GM19023 (cell line): ENCODE results near the gene ARL8A.

Experiments
- ATAC-seq: cut with Tn5 transposase; IDR thresholded peaks from one replicate; pipeline ENCODE4 v1.9.1; 2021; ENCODE audit warnings: mild to moderate bottlenecking, moderate library complexity; ENCODE audit not compliant: unreplicated experiment

The ARL8A gene

GRCh38 chr1:202084791-202085681 is 59.5 kb downstream of the ARL8A start:
- ATAC-seq, result no peak
